ENCODE data around the gene PABPC4L.

PABPC4L gene

GRCh38 chr4:134160211-134160610 is 41.4 kb downstream of the PABPC4L start:
- TF ChIP-seq CTCF (IDR thresholded peaks at IDR 0.05; ENCODE audit: low read depth, low read length): no peak

DNA sequence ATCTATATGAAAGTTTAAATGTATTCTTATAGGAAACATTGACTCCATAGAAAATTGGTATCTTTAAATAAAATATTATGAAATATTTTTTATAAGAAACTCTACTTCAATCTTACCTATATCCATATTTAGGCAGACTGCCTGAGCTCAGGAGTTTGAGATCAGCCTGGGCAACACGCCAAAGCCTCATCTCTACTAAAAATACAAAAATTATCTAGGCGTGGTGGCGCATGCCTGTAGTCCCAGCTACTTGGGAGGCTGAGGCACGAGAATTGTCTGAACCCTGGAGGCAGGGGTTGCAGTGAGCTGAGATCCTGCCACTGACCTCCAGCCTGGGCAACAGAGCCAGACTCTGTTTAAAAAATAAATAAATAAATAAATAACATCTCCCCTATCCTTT is 47.5 kb downstream of the PABPC4L start:
- no peak for DNase-seq (ENCODE audit: low read depth in 2 of 2)
- no peak overlapping the region for H3K4me3 ChIP-seq (replicated peaks in 1 of 2; ENCODE audit: low read depth in 2 of 2, low read length in 2 of 2)
- TF ChIP-seq CTCF (IDR thresholded peaks at IDR 0.05; ENCODE audit: low read depth, low read length): no peak

More at GRCh38 chr4:134160211-134160610, 41.4 kb downstream of the PABPC4L start:
- no peak for DNase-seq (ENCODE audit: low read depth in 2 of 2)
- H3K4me3 ChIP-seq (replicated peaks in 1 of 2; ENCODE audit: low read depth in 2 of 2, low read length in 2 of 2): no peak overlapping the region

DNA sequence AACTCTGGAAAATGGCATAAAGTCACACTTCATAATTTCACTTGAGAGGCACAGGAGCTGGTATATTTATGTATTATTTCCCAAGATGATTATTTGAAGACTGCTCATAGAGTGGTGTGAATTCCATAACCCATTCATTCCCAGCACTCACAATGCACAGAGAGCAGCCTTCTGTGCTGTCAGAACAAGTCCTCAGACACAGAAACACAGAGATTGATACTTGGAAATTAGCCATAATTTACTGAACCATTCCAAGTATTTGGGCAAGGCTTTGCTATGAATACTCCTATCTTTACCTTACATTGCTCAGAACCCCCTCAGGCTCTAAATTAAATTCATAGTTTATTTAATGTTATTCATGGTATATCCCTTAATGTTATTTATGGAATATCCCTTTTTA is 53.6 kb downstream of the PABPC4L start:
- no peak for DNase-seq (ENCODE audit: low read depth in 2 of 2)
- H3K4me3 ChIP-seq (replicated peaks in 1 of 2; ENCODE audit: low read depth in 2 of 2, low read length in 2 of 2): no peak overlapping the region
- TF ChIP-seq CTCF (IDR thresholded peaks at IDR 0.05; ENCODE audit: low read depth, low read length): no peak

Data from cardiac fibroblast (primary cell).